PC-9 (cell line): ENCODE data around the gene GPSM1. TPM values are rescaled to one million over a fixed set of nuclear protein-coding genes. Genes with fewer than 3 reads are reported as not detected.

Source experiments
- BruUV-seq: library from RNA; stranded (reverse); fragments of 400-500 nt; replicated peaks from 2 replicates; lab custom pipeline; 2021; lab: Mats Ljungman, UMichigan
- CTCF ChIA-PET: fragments of 300-600 bp; sonication (Branson Sonifier 250); formaldehyde crosslinking; loops from one replicate; lab custom pipeline; 2022; ENCODE audit warnings: antibody characterized with exemption; lab: Charles Lee
- POLR2A ChIA-PET: fragments of 300-600 bp; sonication (Branson Sonifier 250); formaldehyde crosslinking; loops from one replicate; lab custom pipeline; 2022; ENCODE audit warnings: antibody characterized with exemption; ENCODE audit not compliant: unreplicated experiment; lab: Charles Lee
- DNase-seq, 2 experiments: peaks; one replicate each; pipeline versions ENCODE4 v3.0.0 to v3.0.0-alpha.2; 2015 to 2022; ENCODE audit warnings: mixed read lengths in 1 of 2
- H2AFZ ChIP-seq: fragments of 200-600 bp; sonication (generic); 2 replicates; pipeline ENCODE4 v1.8.1; 2017; ENCODE audit warnings: antibody characterized with exemption
- H3F3A ChIP-seq: fragments of 200-600 bp; sonication (generic); 2 replicates; pipeline ENCODE4 v1.8.1; 2017; ENCODE audit warnings: antibody characterized with exemption, mild to moderate bottlenecking, low read depth; ENCODE audit not compliant: insufficient read depth
- H3K27ac ChIP-seq: fragments of 200-600 bp; sonication (generic); 2 replicates; pipeline ENCODE4 v1.6.1; 2016; ENCODE audit warnings: mixed run types
- H3K27me3 ChIP-seq: fragments of 200-600 bp; sonication (generic); 2 replicates; pipeline ENCODE4 v1.6.1; 2016; ENCODE audit warnings: low read depth, mixed run types; ENCODE audit not compliant: insufficient read depth
- H3K36me3 ChIP-seq: fragments of 200-600 bp; sonication (generic); 2 replicates; pipeline ENCODE4 v1.6.1; 2016; ENCODE audit warnings: low read depth, mixed run types
- H3K4me1 ChIP-seq: fragments of 200-600 bp; sonication (generic); replicated peaks from 2 replicates; pipeline ENCODE4 v1.6.1; 2016; ENCODE audit warnings: mixed run types; ENCODE audit not compliant: insufficient read depth
- H3K4me2 ChIP-seq: fragments of 200-600 bp; sonication (generic); 2 replicates; pipeline ENCODE4 v1.6.1; 2017; ENCODE audit warnings: mixed run types
- H3K4me3 ChIP-seq: fragments of 200-600 bp; sonication (generic); 2 replicates; pipeline ENCODE4 v1.6.1; 2016; ENCODE audit warnings: mixed run types
- H3K79me2 ChIP-seq: fragments of 200-600 bp; sonication (generic); 2 replicates; pipeline ENCODE4 v1.6.1; 2017; ENCODE audit warnings: low read depth, mixed run types
- H3K9me2 ChIP-seq: fragments of 200-600 bp; sonication (generic); 2 replicates; pipeline ENCODE4 v1.8.1; 2017; ENCODE audit warnings: mild to moderate bottlenecking; ENCODE audit not compliant: insufficient read depth
- H3K9me3 ChIP-seq: fragments of 200-600 bp; sonication (generic); 2 replicates; pipeline ENCODE4 v1.8.1; 2016; ENCODE audit warnings: low read depth; ENCODE audit not compliant: insufficient read depth
- H4K20me1 ChIP-seq: fragments of 200-600 bp; sonication (generic); 2 replicates; pipeline ENCODE4 v1.8.1; 2017; ENCODE audit not compliant: insufficient read depth
- EZH2 ChIP-seq: fragments of 200-600 bp; sonication (generic); IDR thresholded peaks from 2 replicates; pipeline ENCODE4 v1.8.0; 2017; ENCODE audit warnings: antibody characterized with exemption, low read depth
- intact Hi-C: fragments of 100-400 bp; cut with micrococcal nuclease; formaldehyde crosslinking; loops from one replicate; pipeline ENCODE4 v1.10.0; 2022; ENCODE audit not compliant: unreplicated experiment
- total RNA-seq: library from RNA; stranded (reverse); gene quantifications from 2 replicates; pipeline ENCODE4 v1.2.3, GENCODE V29; 2021
- TF ChIP-seq, protein P1 (sequence below): fragments of 200-600 bp; sonication (generic); conservative IDR thresholded peaks from 2 replicates; pipeline ENCODE4 v1.6.1; 2017; ENCODE audit warnings: mixed run types, antibody characterized with exemption, mild to moderate bottlenecking, moderate library complexity

Gene GPSM1
- total RNA-seq, 1 experiment from 2014 or later = 5.5 TPM

- CTCF ChIA-PET = no interaction called here
Measured at GRCh38 chr9:136308702-136309053, 18.7 kb upstream of the GPSM1 start.

DNA sequence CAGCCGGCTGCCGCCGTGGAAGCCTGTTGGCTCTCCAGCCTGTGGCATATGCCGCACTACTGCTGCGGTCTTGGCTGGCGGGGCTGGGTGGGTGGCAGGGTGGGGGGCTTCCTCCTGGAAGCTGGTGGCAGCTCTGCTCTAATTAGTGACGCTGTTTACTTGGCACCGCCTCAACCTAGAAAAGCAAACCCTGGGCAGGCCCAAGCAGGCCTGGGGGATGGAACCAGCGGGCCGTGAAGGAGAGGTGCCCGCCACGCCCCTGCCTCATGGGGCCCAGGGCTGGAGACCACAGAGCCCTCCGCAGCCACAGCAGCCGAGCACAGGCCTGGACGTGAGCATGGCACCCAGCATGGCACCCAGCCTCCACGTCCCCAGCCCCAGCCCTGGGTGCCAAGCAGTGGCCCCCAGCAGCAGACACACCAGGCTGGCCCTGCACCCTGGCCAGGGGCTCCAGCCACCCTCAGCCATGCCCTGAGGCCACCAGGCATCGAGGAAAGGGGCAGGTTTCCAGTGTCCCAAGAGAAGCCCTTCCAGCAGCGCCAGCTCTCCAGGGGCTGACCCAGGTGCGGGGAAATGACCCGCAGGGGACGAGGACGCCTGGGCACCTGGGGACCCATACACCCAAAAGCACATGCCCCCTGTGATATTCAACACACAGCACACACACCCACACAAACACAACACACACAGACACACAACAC, 18.1 kb upstream of the GPSM1 start:
- Histone ChIP-seq H3K4me3 (no peak overlapping the region), H3K9me3 (no peaks in the 10 kb centered on the region), H3K79me2 (no peaks in the 10 kb centered on the region), H4K20me1 (no peaks in the 10 kb centered on the region), H3K27ac (no peak overlapping the region), H3K9me2 (no peaks in the 10 kb centered on the region), H3F3A (peaks cover 27% of the 10 kb centered on the region), H3K27me3 (no peaks in the 10 kb centered on the region), H3K36me3 (no peaks in the 10 kb centered on the region), H3K4me2 (no peak overlapping the region), H3K4me1 (peaks cover 10% of the 10 kb centered on the region), H2AFZ (no peak overlapping the region)
- intact Hi-C loops = no loop called here
- BruUV-seq = no TSS peak
- CTCF ChIA-PET = no interaction called here
- POLR2A ChIA-PET = no interaction called here
- no peak for DNase-seq
- TF ChIP-seq, protein P1, sequence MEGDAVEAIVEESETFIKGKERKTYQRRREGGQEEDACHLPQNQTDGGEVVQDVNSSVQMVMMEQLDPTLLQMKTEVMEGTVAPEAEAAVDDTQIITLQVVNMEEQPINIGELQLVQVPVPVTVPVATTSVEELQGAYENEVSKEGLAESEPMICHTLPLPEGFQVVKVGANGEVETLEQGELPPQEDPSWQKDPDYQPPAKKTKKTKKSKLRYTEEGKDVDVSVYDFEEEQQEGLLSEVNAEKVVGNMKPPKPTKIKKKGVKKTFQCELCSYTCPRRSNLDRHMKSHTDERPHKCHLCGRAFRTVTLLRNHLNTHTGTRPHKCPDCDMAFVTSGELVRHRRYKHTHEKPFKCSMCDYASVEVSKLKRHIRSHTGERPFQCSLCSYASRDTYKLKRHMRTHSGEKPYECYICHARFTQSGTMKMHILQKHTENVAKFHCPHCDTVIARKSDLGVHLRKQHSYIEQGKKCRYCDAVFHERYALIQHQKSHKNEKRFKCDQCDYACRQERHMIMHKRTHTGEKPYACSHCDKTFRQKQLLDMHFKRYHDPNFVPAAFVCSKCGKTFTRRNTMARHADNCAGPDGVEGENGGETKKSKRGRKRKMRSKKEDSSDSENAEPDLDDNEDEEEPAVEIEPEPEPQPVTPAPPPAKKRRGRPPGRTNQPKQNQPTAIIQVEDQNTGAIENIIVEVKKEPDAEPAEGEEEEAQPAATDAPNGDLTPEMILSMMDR = no peak
- TF ChIP-seq EZH2 = no peak

More at GRCh38 chr9:136308702-136309053, 18.7 kb upstream of the GPSM1 start:
- Histone ChIP-seq H2AFZ (no peak overlapping the region), H4K20me1 (no peaks in the 10 kb centered on the region), H3K4me1 (peaks cover 10% of the 10 kb centered on the region), H3K36me3 (no peaks in the 10 kb centered on the region), H3K4me3 (no peak overlapping the region), H3K27me3 (no peaks in the 10 kb centered on the region), H3K27ac (no peak overlapping the region), H3K9me3 (no peaks in the 10 kb centered on the region), H3F3A (peaks cover 27% of the 10 kb centered on the region), H3K9me2 (no peaks in the 10 kb centered on the region), H3K4me2 (no peak overlapping the region), H3K79me2 (no peaks in the 10 kb centered on the region)
- POLR2A ChIA-PET = no interaction called here
- no TSS peak for BruUV-seq
- intact Hi-C loops = no loop called here
- DNase-seq = no peak
- no peak for TF ChIP-seq EZH2
- TF ChIP-seq, protein P1 = no peak

DNA sequence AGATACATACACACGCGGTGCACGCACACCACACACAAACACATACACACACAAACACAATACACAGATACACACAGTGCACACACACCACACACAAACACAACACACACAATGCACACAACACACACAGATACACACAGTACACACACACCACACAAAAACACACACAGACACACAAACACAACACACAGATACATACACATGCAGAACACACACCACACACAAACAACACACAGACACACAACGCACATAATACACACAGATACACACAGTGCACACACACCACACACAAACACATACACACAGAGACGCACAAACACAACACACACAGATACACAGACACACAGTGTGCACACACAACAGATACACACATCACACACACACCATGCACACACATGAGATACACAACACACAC, 17.5 kb upstream of the GPSM1 start:
- Histone ChIP-seq H3K36me3 (no peaks in the 10 kb centered on the region), H3K4me2 (no peak overlapping the region), H3K9me2 (no peaks in the 10 kb centered on the region), H3K4me1 (peaks cover 10% of the 10 kb centered on the region), H3K79me2 (no peaks in the 10 kb centered on the region), H3K9me3 (no peaks in the 10 kb centered on the region), H3K27ac (no peak overlapping the region), H3K4me3 (no peak overlapping the region), H4K20me1 (no peaks in the 10 kb centered on the region), H2AFZ (no peak overlapping the region), H3K27me3 (no peaks in the 10 kb centered on the region), H3F3A (peaks cover 27% of the 10 kb centered on the region)
- POLR2A ChIA-PET = interaction anchor here (0.5 kb wide), 1 partner anchor 180 kb away, joined by 5 read pairs; no protein-coding TSS in a partner anchor
- no peak for DNase-seq
- no TSS peak for BruUV-seq
- CTCF ChIA-PET = no interaction called here
- intact Hi-C loops = loop anchor here (5.0 to 10.0 kb wide), 2 partner anchors 62 to 325 kb away; partner anchors contain the start of gene CARD9
- TF ChIP-seq, protein P1 = no peak
- no peak for TF ChIP-seq EZH2
